Erythroblast (primary cell): Measurements from ENCODE around the gene SCGB1C2.

Experiments used
- GATA1 ChIP-seq: IDR thresholded peaks from 2 replicates; pipeline ENCODE4 v1.6.1; 2011; ENCODE audit warnings: low read depth, mild to moderate bottlenecking, control low read depth, low read length, moderate library complexity
- POLR2A ChIP-seq: IDR thresholded peaks from 2 replicates; pipeline ENCODE4 v1.6.1; 2011; ENCODE audit warnings: mild to moderate bottlenecking, low read length

DNA sequence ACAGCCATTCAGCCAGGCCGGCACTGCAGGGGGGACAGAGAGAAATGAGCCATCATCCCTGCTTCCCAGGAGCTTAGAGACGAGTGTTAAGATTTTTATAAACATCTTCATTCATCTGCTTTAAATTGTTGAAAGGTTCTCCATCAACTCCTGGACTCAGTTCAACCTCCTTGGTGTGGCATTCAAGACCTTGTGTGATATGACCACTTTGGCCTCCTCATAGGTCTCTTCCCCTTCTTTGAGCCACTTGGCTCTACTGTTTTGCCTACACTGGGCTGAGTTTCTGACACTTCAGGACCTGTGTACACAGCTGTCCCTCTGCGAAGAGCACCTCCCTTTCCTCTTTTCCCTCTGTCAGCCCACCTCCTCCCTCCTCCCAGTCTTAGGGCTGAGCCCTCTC is 39.8 kb downstream of the SCGB1C2 start:
- TF ChIP-seq POLR2A (no peak), GATA1 (no peak)
